Measurements from ENCODE around the gene SSH2. TPM values are rescaled to one million over a fixed set of nuclear protein-coding genes. Genes with fewer than 3 reads are reported as not detected.

The SSH2 gene
- total RNA-seq, 1 experiment from 2014 or later = 5.5 TPM

DNA sequence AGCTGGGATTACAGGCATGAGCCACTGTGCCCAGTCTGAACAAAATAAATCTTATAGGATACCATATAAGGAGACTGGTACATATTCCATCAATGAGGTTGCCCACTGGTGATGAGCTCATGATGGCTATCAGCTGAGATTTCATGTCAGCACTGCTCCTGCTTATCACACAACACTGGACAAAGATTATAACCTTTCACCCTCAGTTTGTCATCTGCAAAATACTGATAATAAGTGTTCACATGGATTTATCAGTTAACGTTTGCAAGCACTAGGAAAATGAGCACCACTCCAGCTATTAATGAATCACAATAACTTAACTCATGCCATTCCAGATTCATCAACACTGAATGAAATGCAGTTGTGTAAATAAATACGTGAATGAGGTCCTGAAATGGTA is 83.7 kb downstream of the SSH2 start:
- no peak for DNase-seq
- Histone ChIP-seq H3K36me3 (replicated peaks; ENCODE audit: control insufficient read depth, insufficient read depth, low read length) (no peaks in the 10 kb centered on the region), H3K27me3 (ENCODE audit: control insufficient read depth, insufficient read depth, low read length) (no peaks in the 10 kb centered on the region)

DNA sequence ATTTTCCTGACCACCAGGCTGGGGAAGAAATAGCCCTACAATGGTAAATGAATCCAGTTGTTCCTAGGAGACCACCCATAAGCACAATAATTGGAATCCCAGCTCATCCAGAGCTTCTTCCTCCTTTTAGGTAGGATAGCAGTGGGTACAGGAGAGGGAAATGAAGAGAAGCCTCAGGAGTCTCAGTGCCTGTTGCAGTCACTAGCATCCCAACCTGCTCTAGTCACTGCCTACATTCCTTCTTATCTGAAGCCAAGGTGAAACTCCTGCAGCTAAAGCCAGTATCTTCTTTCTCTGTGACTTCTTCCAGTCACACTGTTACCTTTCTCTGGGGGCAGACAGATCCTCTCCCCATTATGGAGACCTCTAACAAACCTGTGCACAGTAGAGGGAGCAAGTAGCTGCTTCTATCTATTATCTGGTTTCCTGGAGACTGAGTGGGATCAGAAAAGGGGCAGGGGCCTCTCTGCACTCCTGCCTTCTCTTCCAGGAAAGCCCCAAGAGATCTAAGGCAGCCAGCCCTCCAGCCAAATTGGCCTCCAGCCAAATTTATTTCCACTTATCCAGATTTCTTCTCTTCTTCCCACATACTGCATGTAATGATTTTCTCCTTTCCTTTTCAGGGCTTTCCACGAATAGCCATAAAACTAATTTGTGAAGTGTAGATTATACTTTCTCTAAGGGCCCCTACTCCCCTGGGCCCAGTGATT is 85.5 kb downstream of the SSH2 start:
- peak; percentile 44 for DNase-seq
- Histone ChIP-seq H3K4me3 (ENCODE audit: insufficient read depth, low read depth, low read length) (no peak overlapping the region), H3K36me3 (replicated peaks; ENCODE audit: control insufficient read depth, insufficient read depth, low read length) (no peaks in the 10 kb centered on the region), H3K27me3 (ENCODE audit: control insufficient read depth, insufficient read depth, low read length) (no peaks in the 10 kb centered on the region)

More for the DNA sequence above, 83.7 kb downstream of the SSH2 start:
- H3K4me3 ChIP-seq (ENCODE audit: insufficient read depth, low read depth, low read length) = no peak overlapping the region

DNA sequence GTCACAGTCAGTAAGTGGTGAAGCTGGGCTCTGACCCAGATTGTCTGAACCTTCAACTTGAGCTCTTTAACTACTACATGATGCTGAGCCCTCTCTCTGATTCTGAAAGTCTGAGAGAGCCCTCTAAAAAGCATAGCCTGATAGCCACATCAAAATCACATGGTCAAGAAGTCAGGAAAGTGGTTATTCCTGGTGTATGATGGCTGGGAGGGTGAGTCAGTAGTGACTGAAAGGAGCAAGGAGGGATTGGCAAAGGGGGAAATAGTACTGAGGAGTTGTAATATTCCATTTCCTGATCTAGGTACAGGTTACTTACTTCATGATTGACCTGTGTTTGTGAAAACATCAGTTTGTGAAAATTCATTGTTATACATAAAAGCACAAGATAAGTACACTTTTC is 89.1 kb downstream of the SSH2 start:
- Histone ChIP-seq H3K4me3 (ENCODE audit: insufficient read depth, low read depth, low read length) (no peak overlapping the region), H3K36me3 (replicated peaks; ENCODE audit: control insufficient read depth, insufficient read depth, low read length) (no peaks in the 10 kb centered on the region), H3K27me3 (ENCODE audit: control insufficient read depth, insufficient read depth, low read length) (no peaks in the 10 kb centered on the region)
- DNase-seq = no peak

DNA sequence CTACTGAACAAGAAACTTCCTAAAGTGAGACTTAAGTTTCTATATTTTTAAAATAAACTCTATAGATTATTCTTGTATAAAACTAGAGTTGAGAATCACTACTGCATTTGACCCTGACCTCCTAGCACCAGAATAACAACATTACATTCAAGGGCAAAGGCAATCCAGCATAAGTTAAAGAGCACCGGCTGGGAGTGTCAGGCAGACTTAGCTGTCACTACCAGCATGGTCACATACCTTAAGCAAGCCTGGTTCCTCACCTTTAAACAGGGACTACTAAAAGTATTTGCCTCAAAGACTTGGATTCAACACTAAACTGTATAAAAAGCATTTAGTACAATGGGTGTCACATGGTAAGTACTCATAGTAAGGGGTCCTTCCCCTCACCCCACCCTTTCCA is 90.4 kb downstream of the SSH2 start:
- no peak overlapping the region for H3K4me3 ChIP-seq (ENCODE audit: insufficient read depth, low read depth, low read length)
- DNase-seq = no peak
- no peaks in the 10 kb centered on the region for H3K36me3 ChIP-seq (replicated peaks; ENCODE audit: control insufficient read depth, insufficient read depth, low read length)
- no peaks in the 10 kb centered on the region for H3K27me3 ChIP-seq (ENCODE audit: control insufficient read depth, insufficient read depth, low read length)

DNA sequence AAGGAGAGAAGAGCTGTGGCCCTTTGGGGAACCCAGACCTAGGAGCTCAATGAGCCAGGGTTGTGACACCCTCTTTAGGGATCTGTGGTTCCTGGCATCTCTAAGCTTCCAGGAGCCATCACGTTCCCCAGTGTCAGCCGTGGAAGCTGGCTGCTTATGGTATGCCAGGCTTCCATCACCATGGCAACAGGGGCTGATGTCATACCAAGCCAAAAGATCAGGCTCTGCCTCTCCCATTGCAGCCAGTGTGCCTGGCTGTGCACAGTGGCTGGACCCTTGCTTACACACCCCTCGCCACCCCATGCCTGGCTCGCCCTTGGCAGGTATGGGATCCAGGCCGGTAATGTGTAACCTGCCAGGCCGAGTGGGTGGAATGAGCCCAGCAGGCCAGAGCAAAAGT is 91.1 kb downstream of the SSH2 start:
- DNase-seq = peak; percentile 60
- Histone ChIP-seq H3K4me3 (ENCODE audit: insufficient read depth, low read depth, low read length) (no peak overlapping the region), H3K27me3 (ENCODE audit: control insufficient read depth, insufficient read depth, low read length) (no peaks in the 10 kb centered on the region), H3K36me3 (replicated peaks; ENCODE audit: control insufficient read depth, insufficient read depth, low read length) (no peaks in the 10 kb centered on the region)

DNA sequence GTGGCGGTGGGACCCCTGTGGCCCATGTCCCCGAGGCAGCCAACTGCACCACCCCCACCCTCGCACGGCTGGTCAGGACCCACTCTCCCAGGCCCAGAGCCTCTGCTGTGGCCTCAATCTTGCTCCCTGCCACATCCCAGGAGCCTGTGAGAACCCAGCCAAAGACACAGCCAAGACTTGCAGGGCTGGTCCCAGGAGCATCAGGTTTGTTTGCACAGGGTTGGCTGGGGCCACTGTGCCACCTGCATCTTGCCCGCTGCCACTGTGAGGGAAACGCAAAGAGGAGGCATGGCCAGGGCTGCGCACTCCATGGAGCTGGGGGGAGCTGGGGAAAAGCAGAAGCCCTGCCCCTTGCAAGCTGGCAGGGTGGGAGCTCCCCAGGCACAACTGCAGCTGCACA is 92.5 kb downstream of the SSH2 start:
- H3K36me3 ChIP-seq (replicated peaks; ENCODE audit: control insufficient read depth, insufficient read depth, low read length) = no peaks in the 10 kb centered on the region
- no peak for DNase-seq
- no peak overlapping the region for H3K4me3 ChIP-seq (ENCODE audit: insufficient read depth, low read depth, low read length)
- H3K27me3 ChIP-seq (ENCODE audit: control insufficient read depth, insufficient read depth, low read length) = no peaks in the 10 kb centered on the region

DNA sequence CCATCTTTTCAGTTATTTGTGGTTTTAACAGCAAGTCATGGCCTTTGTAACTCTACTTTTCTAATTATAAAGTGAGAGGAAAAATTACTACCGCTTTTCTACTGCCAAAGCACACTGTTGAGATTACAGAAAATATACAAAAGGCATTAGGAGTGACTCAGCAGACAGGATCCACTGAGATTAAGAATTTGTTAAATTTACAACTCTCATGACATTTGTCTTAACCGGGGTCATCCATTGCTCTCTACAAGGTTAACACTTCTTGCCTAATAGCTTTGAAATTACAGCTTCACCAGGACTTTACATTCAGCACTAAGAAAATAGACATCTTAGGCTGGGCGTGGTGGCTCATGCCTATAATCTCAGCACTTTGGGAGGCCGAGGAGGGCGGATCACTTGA is 93.4 kb downstream of the SSH2 start:
- Histone ChIP-seq H3K27me3 (ENCODE audit: control insufficient read depth, insufficient read depth, low read length) (no peaks in the 10 kb centered on the region), H3K36me3 (replicated peaks; ENCODE audit: control insufficient read depth, insufficient read depth, low read length) (no peaks in the 10 kb centered on the region), H3K4me3 (ENCODE audit: insufficient read depth, low read depth, low read length) (no peak overlapping the region)
- DNase-seq = no peak

DNA sequence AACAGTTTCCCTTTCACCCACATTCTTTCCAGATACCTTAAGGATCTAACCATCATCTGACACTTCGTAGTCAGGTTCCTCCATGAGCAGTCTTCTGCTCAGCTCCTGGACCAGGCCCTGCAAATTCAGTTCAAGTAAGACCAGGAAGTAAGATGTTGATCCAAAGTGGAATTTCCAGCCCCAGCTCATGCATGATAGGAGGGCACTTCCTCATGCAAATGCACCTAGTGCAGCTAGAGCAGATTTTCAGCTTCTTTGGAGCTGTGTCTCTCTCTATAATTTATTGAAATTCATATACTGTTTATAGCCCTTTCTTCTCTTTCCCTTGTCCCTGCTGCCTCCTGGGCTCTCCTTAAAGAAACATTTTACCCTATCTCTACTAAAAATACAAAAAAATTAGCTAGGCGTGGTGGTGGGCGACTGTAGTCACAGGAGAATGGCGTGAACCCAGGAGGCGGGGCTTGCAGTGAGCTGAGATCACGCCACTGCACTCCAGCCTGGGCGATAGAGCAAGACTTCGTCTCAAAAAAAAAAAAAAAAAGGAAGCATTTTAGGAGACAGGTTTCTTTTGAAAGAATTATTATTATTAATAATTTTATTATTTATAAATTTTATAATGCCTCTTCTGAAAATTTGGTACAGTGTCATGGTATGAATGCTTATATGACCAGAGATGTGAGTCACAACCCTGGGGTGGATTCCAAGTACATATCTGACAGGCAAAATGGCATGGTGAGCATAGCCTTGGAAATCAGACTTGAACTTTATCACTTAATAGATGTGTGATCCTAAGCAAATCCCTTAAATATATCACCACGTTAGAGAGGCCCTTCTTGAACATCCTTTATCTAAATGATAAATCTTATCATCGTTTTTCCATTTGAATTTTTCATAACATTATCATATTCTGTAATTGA is 94.3 kb downstream of the SSH2 start:
- H3K27me3 ChIP-seq (ENCODE audit: control insufficient read depth, insufficient read depth, low read length) = no peaks in the 10 kb centered on the region
- H3K4me3 ChIP-seq (ENCODE audit: insufficient read depth, low read depth, low read length) = no peak overlapping the region
- no peaks in the 10 kb centered on the region for H3K36me3 ChIP-seq (replicated peaks; ENCODE audit: control insufficient read depth, insufficient read depth, low read length)
- peak; percentile 30 for DNase-seq

DNA sequence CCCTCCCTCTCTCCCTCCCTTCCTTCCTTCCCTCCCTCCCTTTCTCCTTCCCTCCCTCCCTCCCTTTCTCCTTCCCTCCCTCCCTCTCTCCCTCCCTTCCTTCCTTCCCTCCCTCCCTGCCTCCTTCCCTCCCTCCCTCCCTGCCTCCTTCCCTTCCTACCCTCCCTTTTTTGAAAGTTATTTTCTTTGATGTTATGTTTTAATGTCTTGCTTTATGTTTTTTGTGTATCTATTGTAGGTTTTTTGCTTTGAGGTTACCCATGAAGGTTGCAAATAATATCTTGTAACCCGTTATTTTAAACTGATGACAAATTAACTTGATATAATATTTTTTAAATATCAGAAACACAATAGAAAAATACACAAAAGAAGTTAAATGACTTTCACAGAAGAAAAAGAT is 96.2 kb downstream of the SSH2 start:
- DNase-seq = no peak
- Histone ChIP-seq H3K36me3 (replicated peaks; ENCODE audit: control insufficient read depth, insufficient read depth, low read length) (no peaks in the 10 kb centered on the region), H3K4me3 (ENCODE audit: insufficient read depth, low read depth, low read length) (no peak overlapping the region), H3K27me3 (ENCODE audit: control insufficient read depth, insufficient read depth, low read length) (no peaks in the 10 kb centered on the region)

DNA sequence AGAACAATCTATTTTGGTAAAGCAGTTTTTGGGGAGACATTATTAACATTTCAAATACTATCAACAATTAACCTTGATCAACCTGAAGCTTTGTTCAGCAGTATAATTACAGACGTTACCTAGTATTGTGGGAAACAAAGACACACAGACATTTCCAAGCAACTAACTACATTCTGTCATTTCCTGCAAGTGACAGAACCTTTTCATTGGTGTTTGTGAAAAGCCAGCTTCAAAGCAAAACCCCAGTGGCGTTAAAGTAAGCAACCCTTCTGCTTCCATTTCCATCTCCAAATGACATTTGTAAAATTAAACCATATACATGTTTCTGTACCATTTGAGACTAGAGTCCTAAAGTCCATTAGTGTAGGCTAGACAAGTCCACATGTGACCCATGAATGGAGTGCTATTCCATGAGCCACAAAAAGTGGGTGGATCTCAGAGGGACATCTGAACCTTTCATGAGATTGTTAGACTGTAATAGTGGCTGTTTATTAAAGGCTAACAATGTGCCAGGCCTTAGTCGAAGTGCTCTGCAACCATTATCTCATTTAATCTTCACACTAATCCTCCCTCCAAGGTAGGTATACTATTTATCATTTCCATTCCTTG is 101.2 kb downstream of the SSH2 start:
- Histone ChIP-seq H3K4me3 (ENCODE audit: insufficient read depth, low read depth, low read length) (no peak overlapping the region), H3K36me3 (replicated peaks; ENCODE audit: control insufficient read depth, insufficient read depth, low read length) (no peaks in the 10 kb centered on the region), H3K27me3 (ENCODE audit: control insufficient read depth, insufficient read depth, low read length) (no peaks in the 10 kb centered on the region)
- DNase-seq = no peak

DNA sequence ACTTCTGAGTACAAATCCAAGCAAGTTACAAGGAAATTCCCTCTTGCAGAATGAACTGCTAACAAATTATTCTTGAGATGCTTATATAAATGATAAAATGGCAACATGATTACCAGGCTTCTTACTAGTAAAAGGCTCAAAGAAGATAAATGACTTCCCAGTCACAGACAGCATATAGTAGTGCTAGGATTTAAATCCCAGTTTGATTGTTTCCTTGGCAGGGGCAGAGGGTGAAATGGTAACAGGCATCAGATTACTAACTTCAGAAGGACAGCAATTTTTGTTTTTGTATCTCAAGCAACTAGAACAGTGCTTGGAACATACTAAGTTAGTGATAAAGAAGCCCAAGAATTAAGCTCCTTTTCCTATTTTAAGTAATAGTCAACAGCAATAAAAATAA is 102.8 kb downstream of the SSH2 start:
- Histone ChIP-seq H3K36me3 (replicated peaks; ENCODE audit: control insufficient read depth, insufficient read depth, low read length) (no peaks in the 10 kb centered on the region), H3K4me3 (ENCODE audit: insufficient read depth, low read depth, low read length) (no peak overlapping the region), H3K27me3 (ENCODE audit: control insufficient read depth, insufficient read depth, low read length) (no peaks in the 10 kb centered on the region)
- no peak for DNase-seq

DNA sequence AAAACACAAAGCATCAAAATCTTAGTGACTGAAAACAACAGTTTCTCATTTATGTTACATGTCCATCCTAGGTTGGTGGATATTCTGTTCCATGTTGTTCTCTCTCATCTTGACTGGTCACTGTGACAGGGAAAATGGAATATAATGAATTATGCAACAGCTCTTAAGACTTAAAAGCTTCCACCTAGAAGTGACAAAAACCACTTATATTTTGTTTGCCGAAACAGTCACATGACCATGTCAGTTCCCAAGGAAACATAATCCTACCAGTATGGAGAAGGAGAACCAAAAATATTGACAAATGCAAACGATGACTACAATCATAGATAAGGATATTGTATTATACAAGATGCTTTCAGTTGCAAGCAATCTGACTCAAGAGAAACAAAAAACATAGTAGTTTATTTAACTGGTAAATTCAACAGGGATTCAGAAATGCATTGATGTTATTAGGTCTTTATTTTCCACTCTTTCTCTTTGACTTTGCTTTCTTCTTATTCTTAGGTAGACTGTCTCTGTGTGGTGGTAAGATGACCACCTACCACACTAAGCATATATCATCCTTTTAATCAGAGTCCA is 103.8 kb downstream of the SSH2 start:
- Histone ChIP-seq H3K27me3 (ENCODE audit: control insufficient read depth, insufficient read depth, low read length) (no peaks in the 10 kb centered on the region), H3K4me3 (ENCODE audit: insufficient read depth, low read depth, low read length) (no peak overlapping the region), H3K36me3 (replicated peaks; ENCODE audit: control insufficient read depth, insufficient read depth, low read length) (no peaks in the 10 kb centered on the region)
- no peak for DNase-seq

DNA sequence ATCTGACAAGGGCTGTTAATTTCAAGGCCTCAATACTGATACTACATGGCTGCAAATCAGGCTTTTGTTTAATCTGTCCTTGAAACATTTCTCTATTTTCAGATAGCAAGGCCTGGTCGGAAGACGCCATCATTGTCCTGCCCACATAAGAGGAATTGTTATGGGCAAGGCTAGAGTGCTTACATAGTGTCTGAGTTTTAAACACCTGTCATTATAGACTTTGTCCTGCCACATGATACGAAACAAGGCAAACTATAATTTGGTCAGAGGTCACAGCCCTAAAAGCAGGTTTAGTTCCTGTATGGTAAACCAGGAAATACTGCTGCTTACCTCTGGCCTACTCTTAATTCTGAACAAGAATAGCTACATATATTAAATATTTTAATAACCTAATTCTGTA is 104.4 kb downstream of the SSH2 start:
- no peaks in the 10 kb centered on the region for H3K36me3 ChIP-seq (replicated peaks; ENCODE audit: control insufficient read depth, insufficient read depth, low read length)
- no peaks in the 10 kb centered on the region for H3K27me3 ChIP-seq (ENCODE audit: control insufficient read depth, insufficient read depth, low read length)
- DNase-seq = no peak
- no peak overlapping the region for H3K4me3 ChIP-seq (ENCODE audit: insufficient read depth, low read depth, low read length)

DNA sequence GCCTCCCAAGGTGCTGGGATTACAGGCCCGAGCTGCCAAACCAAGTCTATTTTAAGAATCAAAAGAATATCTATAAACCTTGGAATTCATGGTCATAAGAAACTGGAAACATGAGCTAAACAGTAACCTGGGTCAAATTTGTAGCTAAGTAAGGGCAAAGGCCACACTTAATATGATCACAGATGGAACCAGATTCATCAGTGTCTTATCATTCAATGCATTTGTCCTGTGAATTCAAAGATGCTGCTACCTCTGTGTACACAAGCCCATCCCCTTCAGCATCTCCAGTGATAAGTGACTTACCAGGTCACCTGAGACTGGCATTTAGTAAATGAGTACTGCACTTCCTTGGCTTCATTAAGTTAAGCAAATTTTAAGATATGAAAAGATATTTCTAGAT is 108.1 kb downstream of the SSH2 start:
- Histone ChIP-seq H3K27me3 (ENCODE audit: control insufficient read depth, insufficient read depth, low read length) (no peaks in the 10 kb centered on the region), H3K36me3 (replicated peaks; ENCODE audit: control insufficient read depth, insufficient read depth, low read length) (no peaks in the 10 kb centered on the region), H3K4me3 (ENCODE audit: insufficient read depth, low read depth, low read length) (no peak overlapping the region)
- no peak for DNase-seq

DNA sequence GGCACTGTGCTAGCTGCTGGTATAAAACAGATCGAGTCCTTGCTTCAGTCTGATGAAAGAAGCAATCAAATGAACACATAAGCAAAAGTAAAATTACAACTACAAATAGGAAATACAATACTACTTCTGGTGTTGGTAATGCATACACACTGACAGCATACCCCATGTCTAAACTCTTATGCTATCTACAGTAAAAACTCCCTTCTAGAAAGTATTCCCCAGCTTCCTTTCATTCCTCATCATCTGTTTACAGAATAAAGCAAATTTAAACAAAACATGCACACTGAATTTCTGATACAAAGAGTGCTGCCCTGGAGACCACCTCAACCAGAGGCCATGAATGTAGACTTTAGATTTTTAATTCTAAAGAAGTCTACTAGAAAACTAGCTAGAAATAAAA is 109.6 kb downstream of the SSH2 start:
- no peaks in the 10 kb centered on the region for H3K36me3 ChIP-seq (replicated peaks; ENCODE audit: control insufficient read depth, insufficient read depth, low read length)

More for the DNA sequence above, 109.6 kb downstream of the SSH2 start:
- no peak for DNase-seq
- no peaks in the 10 kb centered on the region for H3K27me3 ChIP-seq (ENCODE audit: control insufficient read depth, insufficient read depth, low read length)
- H3K4me3 ChIP-seq (ENCODE audit: insufficient read depth, low read depth, low read length) = no peak overlapping the region
